HCT116 (cell line): ENCODE measurements around the gene KRTAP10-10.

Experiments
- CTCF ChIP-seq, 3 experiments: fragments of 200-600 bp in 1 of 3; sonication (generic) in 1 of 3; IDR thresholded peaks in 2 of 3; conservative IDR thresholded peaks in 1 of 3; 2 replicates each; pipeline ENCODE4 v1.5.1; 2012 to 2017; ENCODE audit warnings: low read depth in 2 of 3, low read length in 2 of 3, antibody characterized with exemption in 1 of 3, borderline replicate concordance in 1 of 3, control low read depth in 1 of 3, mild to moderate bottlenecking in 1 of 3, mixed read lengths in 1 of 3, mixed run types in 1 of 3, moderate library complexity in 1 of 3; ENCODE audit not compliant: insufficient read depth in 1 of 3
- EZH2 ChIP-seq: fragments of 200-600 bp; sonication (generic); IDR thresholded peaks from 2 replicates; pipeline ENCODE4 v1.6.1; 2017; ENCODE audit warnings: antibody characterized with exemption, mixed run types
- MAX ChIP-seq: IDR thresholded peaks from 2 replicates; pipeline ENCODE4 v1.6.1; 2012
- POLR2A ChIP-seq: IDR thresholded peaks from 2 replicates; pipeline ENCODE4 v1.7.0; 2011; ENCODE audit warnings: borderline replicate concordance; ENCODE audit not compliant: insufficient read depth, insufficient read length; ENCODE audit errors: extremely low read depth
- POLR2AphosphoS5 ChIP-seq: IDR thresholded peaks from 2 replicates; pipeline ENCODE4 v1.6.1; 2011; ENCODE audit warnings: mild to moderate bottlenecking, low read depth, low read length, moderate library complexity
- RAD21 ChIP-seq: IDR thresholded peaks from 2 replicates; pipeline ENCODE4 v1.6.1; 2012; ENCODE audit warnings: low read depth, mild to moderate bottlenecking
- REST ChIP-seq: IDR thresholded peaks from 2 replicates; pipeline ENCODE4 v1.6.1; 2012; ENCODE audit warnings: low read depth
- SIN3A ChIP-seq: IDR thresholded peaks from 2 replicates; pipeline ENCODE4 v1.6.1; 2012; ENCODE audit warnings: low read depth
- SP1 ChIP-seq: IDR thresholded peaks from 2 replicates; pipeline ENCODE4 v1.6.1; 2012; ENCODE audit warnings: low read depth

- TF ChIP-seq CTCF (IDR thresholded peaks at IDR 0.05 in 2 of 3, conservative IDR thresholded peaks at IDR 0.05 in 1 of 3; ENCODE audit: borderline replicate concordance in 1 of 3, insufficient read depth in 1 of 3, low read depth in 2 of 3, low read length in 2 of 3), result no peak
- no peak for TF ChIP-seq POLR2A
- TF ChIP-seq SP1, result no peak
- no peak for TF ChIP-seq MAX
- no peak for TF ChIP-seq POLR2AphosphoS5
- no peak for TF ChIP-seq EZH2
- TF ChIP-seq SIN3A, result no peak
- no peak for TF ChIP-seq REST
- no peak for TF ChIP-seq RAD21
These were observed 23.0 kb upstream of the KRTAP10-10 start for GRCh38 chr21:44614161-44614631.
